ENCODE data around the gene IFT20.
A peak's percentile ranks its signal among the peaks of the same experiment; 100 is the strongest.
"Not testable (repeated sequence)": the region's sequence is repeated elsewhere in the genome, so short reads cannot be mapped to it uniquely, and the experiment has no call there.

Gene IFT20

GRCh38 chr17:28306954-28307401, 28.3 kb downstream of the IFT20 start:
- no peak for DNase-seq

GRCh38 chr17:28298449-28298848, 36.8 kb downstream of the IFT20 start:
- no peak for DNase-seq

GRCh38 chr17:28295677-28296578, 39.3 kb downstream of the IFT20 start:
- no peak for DNase-seq

- DNase-seq = no peak
Measured at GRCh38 chr17:28293994-28294393, 41.3 kb downstream of the IFT20 start.

- DNase-seq = not testable (repeated sequence)
Measured at GRCh38 chr17:28292878-28293277, 42.4 kb downstream of the IFT20 start.

- no peak for DNase-seq
Measured at GRCh38 chr17:28291780-28292330, 43.4 kb downstream of the IFT20 start.

GRCh38 chr17:28290703-28291102, 44.6 kb downstream of the IFT20 start:
- no peak for DNase-seq

- DNase-seq = no peak
Measured at GRCh38 chr17:28285965-28286364, 49.3 kb downstream of the IFT20 start.

GRCh38 chr17:28282596-28282995, 52.7 kb downstream of the IFT20 start:
- DNase-seq = peak; percentile 40

- DNase-seq = no peak
Measured at GRCh38 chr17:28280826-28281225, 54.4 kb downstream of the IFT20 start.

GRCh38 chr17:28279411-28279810, 55.9 kb downstream of the IFT20 start:
- no peak for DNase-seq
